Psoas muscle (tissue), 8 donors: Measurements from ENCODE around the gene DONSON. TPM values are rescaled to one million over a fixed set of nuclear protein-coding genes. Genes with fewer than 3 reads are reported as not detected.

ENCODE experiments used
- ATAC-seq, 4 donors: fragments of 200-7000 bp; cut with Tn5 transposase; one replicate each; pipeline ENCODE4 v1.9.1; 2020; ENCODE audit warnings: moderate library complexity in 3 of 4, mild to moderate bottlenecking in 2 of 4
- DNase-seq, 2 donors: peaks; one replicate each; pipeline ENCODE4 v3.0.0-alpha.2; 2020
- H3K27ac ChIP-seq: fragments of 200-600 bp; one replicate; pipeline ENCODE4 v1.8.0; 2022
- H3K27me3 ChIP-seq, 3 donors: fragments of 200-600 bp in 1 of 3; one replicate each; pipeline versions ENCODE4 v1.6.1 to v1.8.0; 2013 to 2022; ENCODE audit warnings: low read length in 2 of 3, mild to moderate bottlenecking in 2 of 3, moderate library complexity in 1 of 3; ENCODE audit not compliant: insufficient read depth in 3 of 3
- H3K36me3 ChIP-seq, 2 donors: fragments of 200-600 bp in 1 of 2; one replicate each; pipeline versions ENCODE4 v1.6.1 to v1.8.0; 2013 to 2022; ENCODE audit warnings: low read depth in 1 of 2, mild to moderate bottlenecking in 1 of 2, moderate library complexity in 1 of 2; ENCODE audit not compliant: insufficient read depth in 1 of 2
- H3K4me1 ChIP-seq: fragments of 200-600 bp; one replicate; pipeline ENCODE4 v1.8.0; 2022
- H3K4me3 ChIP-seq: fragments of 200-600 bp; one replicate; pipeline ENCODE4 v1.8.0; 2022; ENCODE audit warnings: mild to moderate bottlenecking
- H3K9me3 ChIP-seq: fragments of 200-600 bp; one replicate; pipeline ENCODE4 v1.8.0; 2022
- CTCF ChIP-seq: fragments of 200-600 bp; IDR thresholded peaks from one replicate; pipeline ENCODE4 v1.8.0; 2022; ENCODE audit warnings: antibody characterized with exemption
- WGBS, 3 donors: extraction: QIAGEN DNeasy Blood & Tissue Kit; methylation state at CpG; one replicate each; pipeline versions ENCODE4 v1.1.6 to v1.1.7; 2013; 5-methylcytosine and 5-hydroxymethylcytosine counted together
- intact Hi-C, 2 donors: fragments of 100-400 bp; cut with DNase I; formaldehyde crosslinking; loops; one replicate each; pipeline versions ENCODE4 v1.11.0 to v1.14.2; 2022
- polyA plus RNA-seq, 3 donors: library from polyadenylated mRNA; stranded (reverse); fragments of 200-250 nt; gene quantifications; one replicate each; pipeline ENCODE4 v1.2.3, GENCODE V29; 2013
- total RNA-seq, 4 donors: library from RNA; stranded (reverse); fragmentation: NEBNext Ultra II Directional in 2 of 4; extraction: Animal tissue kit (Norgen Biotek cat#: 25700) in 2 of 4; gene quantifications; one replicate each; pipeline versions ENCODE4 v1.2.1 to v1.2.4, GENCODE V29; 2021 to 2023
- donor health status: healthy with polysubstance abuse.
- donor health status: DM: no; HTN: no; CAD: no; lungs with moderate emphysema.
- donor health status: Bipolar disorder and iron deficiency.
- donor health status: healthy.
- donor health status: DM: yes; HTN: yes; CAD: no.
- donor health status: DM: no; HTN: no; CAD: no.
- donor health status: DM: no; HTN: no; CAD: no.
- donor health status: DM: yes; HTN: yes; CAD: no.

Gene DONSON
- total and polyA plus RNA-seq, 7 donors = 4.8 to 15.1 (median 5.4) TPM

- Histone ChIP-seq H3K36me3 (peaks cover 0 to 32% of the 10 kb centered on the region in 2 donors), H3K4me1 (peaks cover 31% of the 10 kb centered on the region), H3K27me3 (no peaks in the 10 kb centered on the region), H3K9me3 (no peaks in the 10 kb centered on the region), H3K4me3 (peak overlapping the region; percentile 84), H3K27ac (peak overlapping the region; percentile 99)
- intact Hi-C loops = loop anchor here in 1 of 2 donors (5.0 kb wide), 2 partner anchors 44 to 64 kb away; partner anchors contain the start of gene DONSON
- peak; percentile 42 to 64 (median 44) for ATAC-seq
- no peak for TF ChIP-seq CTCF
- DNase-seq = peak; percentile 76 to 87
- WGBS, 3 donors = 0 to 1% (median 0%) methylated on average over 26 of the region's 26 CpGs
Measured at GRCh38 chr21:33543505-33544129, 44.9 kb downstream of the DONSON start.

- WGBS, 3 donors = 0% methylated on average over 56 of the region's 57 CpGs
- ATAC-seq (peak; percentile 94 to 97 (median 96)), DNase-seq (peak; percentile 99 to 100)
- intact Hi-C loops = loop anchor here in 1 of 2 donors (5.0 kb wide), 2 partner anchors 44 to 64 kb away; partner anchors contain the start of gene DONSON
- Histone ChIP-seq H3K36me3 (peaks cover 0 to 32% of the 10 kb centered on the region in 2 donors), H3K9me3 (no peaks in the 10 kb centered on the region), H3K27ac (peak within 1 kb of the TSS; percentile 99), H3K4me1 (peaks cover 31% of the 10 kb centered on the region), H3K4me3 (peak within 1 kb of the TSS; percentile 84), H3K27me3 (no peaks in the 10 kb centered on the region)
- TF ChIP-seq CTCF = no peak
Measured at GRCh38 chr21:33542640-33543504, 45.6 kb downstream of the DONSON start, which contains the start of gene SON. SON (plus strand) TSS chr21:33543038; CDS start chr21:33543093, 55 bp downstream.

- Histone ChIP-seq H3K27me3 (no peaks in the 10 kb centered on the region), H3K36me3 (peaks cover 0 to 32% of the 10 kb centered on the region in 2 donors), H3K9me3 (no peaks in the 10 kb centered on the region), H3K4me3 (peak within 1 kb of the TSS; percentile 84), H3K27ac (peak within 1 kb of the TSS; percentile 99), H3K4me1 (peaks cover 31% of the 10 kb centered on the region)
- intact Hi-C loops = loop anchor here in 1 of 2 donors (5.0 kb wide), 2 partner anchors 45 to 65 kb away; partner anchors contain the start of gene DONSON
- peak; percentile 87 to 92 for DNase-seq
- no peak for TF ChIP-seq CTCF
- WGBS, 3 donors = 0% methylated on average over 54 to 56 of the region's 56 CpGs
- peak; percentile 81 to 85 (median 84) for ATAC-seq
Measured at GRCh38 chr21:33541756-33542639, 46.5 kb downstream of the DONSON start, which contains the start of gene GART. GART (minus strand) TSS chr21:33542117; CDS start chr21:33539315, 2,802 bp downstream.

- H3K4me1 ChIP-seq = peaks cover 30% of the 10 kb centered on the region
- TF ChIP-seq CTCF = no peak
- H3K27ac ChIP-seq = peak overlapping the region; percentile 99
- no peaks in the 10 kb centered on the region for H3K9me3 ChIP-seq
- WGBS, 3 donors = 53 to 57% (median 57%) methylated on average over 19 of the region's 19 CpGs
- DNase-seq = peak in 1 of 2 donors; percentile 13
- no peaks in the 10 kb centered on the region for H3K27me3 ChIP-seq
- peaks cover 2 to 32% of the 10 kb centered on the region in 2 donors for H3K36me3 ChIP-seq
- intact Hi-C loops = loop anchor here in 1 of 2 donors (5.0 kb wide), 2 partner anchors 46 to 66 kb away; partner anchors contain the start of gene DONSON
- no peak for ATAC-seq
- H3K4me3 ChIP-seq = peak overlapping the region; percentile 84
Measured at GRCh38 chr21:33541105-33541711, 47.3 kb downstream of the DONSON start.
